Astrocyte of the cerebellum (primary cell): ENCODE data around the gene TRIM24.
"Not testable (repeated sequence)": the region's sequence is repeated elsewhere in the genome, so short reads cannot be mapped to it uniquely, and the experiment has no call there.

ENCODE experiments used
- DNase-seq: peaks from one replicate; pipeline ENCODE4 v3.0.0-alpha.2; 2011; ENCODE audit warnings: low read depth
- H3K4me3 ChIP-seq: 2 replicates; pipeline ENCODE4 v1.5.1; 2011; ENCODE audit warnings: mild to moderate bottlenecking, low read depth, low read length, moderate library complexity
- in situ Hi-C: cut with HindIII; loops from 2 replicates; pipeline ENCODE4 v1.10.0; 2017; ENCODE audit warnings: low sequenced_read_pairs
- TF ChIP-seq, protein P1 (sequence below): IDR thresholded peaks from 2 replicates; pipeline ENCODE4 v1.5.1; 2012; ENCODE audit warnings: low read length, low read depth, moderate library complexity, mild to moderate bottlenecking; ENCODE audit errors: missing control alignments

Gene TRIM24

DNA sequence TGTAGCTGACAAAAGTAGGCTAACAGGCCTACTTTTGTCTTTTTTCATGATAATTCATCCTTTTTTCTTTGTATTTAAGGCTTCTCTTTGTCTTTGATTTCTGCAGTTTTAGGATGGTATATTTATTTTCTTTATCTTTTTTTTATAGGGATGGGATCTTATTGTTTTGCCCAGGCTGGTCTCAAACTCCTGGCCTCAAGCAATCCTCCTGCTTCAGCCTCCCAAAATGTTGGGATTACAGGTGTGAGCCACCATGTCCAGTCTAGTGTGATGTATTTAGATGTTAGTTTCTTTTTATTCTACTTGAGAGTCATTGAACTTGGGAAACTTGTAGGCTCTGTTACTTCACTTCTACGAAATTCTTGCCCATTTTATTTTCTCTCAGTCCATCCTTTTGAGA is 35.4 kb downstream of the TRIM24 start:
- TF ChIP-seq, protein P1, sequence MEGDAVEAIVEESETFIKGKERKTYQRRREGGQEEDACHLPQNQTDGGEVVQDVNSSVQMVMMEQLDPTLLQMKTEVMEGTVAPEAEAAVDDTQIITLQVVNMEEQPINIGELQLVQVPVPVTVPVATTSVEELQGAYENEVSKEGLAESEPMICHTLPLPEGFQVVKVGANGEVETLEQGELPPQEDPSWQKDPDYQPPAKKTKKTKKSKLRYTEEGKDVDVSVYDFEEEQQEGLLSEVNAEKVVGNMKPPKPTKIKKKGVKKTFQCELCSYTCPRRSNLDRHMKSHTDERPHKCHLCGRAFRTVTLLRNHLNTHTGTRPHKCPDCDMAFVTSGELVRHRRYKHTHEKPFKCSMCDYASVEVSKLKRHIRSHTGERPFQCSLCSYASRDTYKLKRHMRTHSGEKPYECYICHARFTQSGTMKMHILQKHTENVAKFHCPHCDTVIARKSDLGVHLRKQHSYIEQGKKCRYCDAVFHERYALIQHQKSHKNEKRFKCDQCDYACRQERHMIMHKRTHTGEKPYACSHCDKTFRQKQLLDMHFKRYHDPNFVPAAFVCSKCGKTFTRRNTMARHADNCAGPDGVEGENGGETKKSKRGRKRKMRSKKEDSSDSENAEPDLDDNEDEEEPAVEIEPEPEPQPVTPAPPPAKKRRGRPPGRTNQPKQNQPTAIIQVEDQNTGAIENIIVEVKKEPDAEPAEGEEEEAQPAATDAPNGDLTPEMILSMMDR = no peak
- H3K4me3 ChIP-seq = no peak overlapping the region
- in situ Hi-C loops = no loop called here

DNA sequence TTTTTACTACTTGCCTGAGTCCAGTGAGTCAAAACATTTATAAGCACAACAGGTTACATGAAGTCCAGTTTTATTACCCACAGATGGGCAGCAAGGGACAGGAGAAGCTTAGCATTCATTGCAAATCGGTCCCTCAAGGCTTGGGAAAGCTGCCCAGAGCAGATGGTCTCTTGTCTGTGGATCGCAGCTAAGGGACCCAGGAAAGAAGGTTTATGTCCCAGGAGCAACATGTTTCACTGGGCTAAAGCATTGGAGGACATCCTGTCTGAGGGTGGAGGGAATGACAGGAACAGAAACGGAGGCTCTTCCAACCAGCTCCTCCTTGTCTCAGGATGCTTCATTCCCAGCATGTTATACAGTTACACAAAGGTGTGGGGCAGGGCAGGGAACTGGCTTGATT is 39.3 kb downstream of the TRIM24 start:
- DNase-seq = no peak
- in situ Hi-C loops = no loop called here
- TF ChIP-seq, protein P1 = no peak
- no peak overlapping the region for H3K4me3 ChIP-seq

More for the DNA sequence above, 35.4 kb downstream of the TRIM24 start:
- DNase-seq = no peak

DNA sequence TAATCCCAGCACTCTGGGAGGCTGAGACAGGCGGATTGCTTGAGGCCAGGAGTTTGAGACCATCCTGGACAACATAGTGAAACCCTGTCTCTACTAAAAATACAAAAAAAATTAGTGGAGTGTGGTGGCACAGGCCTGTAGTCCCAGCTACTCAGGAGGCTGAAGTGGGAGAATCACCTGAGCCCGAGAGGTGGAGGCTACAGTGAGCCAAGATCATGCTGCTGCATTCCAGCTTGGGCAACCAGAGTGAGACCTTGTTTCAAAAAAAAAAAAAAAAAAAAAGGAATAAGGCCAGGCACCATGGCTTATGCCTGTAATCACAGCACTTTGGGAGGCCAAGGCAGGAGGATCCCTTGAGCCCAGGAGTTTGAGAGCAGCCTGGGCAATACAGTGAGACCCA is 40.2 kb downstream of the TRIM24 start:
- DNase-seq, H3K4me3 ChIP-seq, in situ Hi-C loops: not testable (repeated sequence)

DNA sequence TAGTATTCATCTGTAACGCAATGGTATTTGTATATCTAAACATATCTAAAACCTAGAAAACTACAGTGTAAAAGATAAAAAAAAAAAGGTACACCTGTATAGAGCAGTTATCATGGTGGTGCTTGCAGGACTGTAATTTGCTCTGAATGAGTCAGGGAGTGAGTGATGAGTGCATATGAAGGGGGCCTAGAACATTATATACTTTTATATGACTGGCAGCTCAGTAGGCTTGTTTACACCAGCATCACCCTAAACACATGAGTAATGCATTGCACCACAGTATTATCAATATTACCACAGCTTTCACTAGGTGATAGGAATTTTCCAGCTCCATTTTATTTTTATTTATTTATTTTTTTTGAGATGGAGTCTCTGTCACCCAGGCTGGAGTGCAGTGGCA is 40.8 kb downstream of the TRIM24 start:
- H3K4me3 ChIP-seq = no peak overlapping the region
- in situ Hi-C loops = no loop called here
- TF ChIP-seq, protein P1 = no peak
- no peak for DNase-seq

DNA sequence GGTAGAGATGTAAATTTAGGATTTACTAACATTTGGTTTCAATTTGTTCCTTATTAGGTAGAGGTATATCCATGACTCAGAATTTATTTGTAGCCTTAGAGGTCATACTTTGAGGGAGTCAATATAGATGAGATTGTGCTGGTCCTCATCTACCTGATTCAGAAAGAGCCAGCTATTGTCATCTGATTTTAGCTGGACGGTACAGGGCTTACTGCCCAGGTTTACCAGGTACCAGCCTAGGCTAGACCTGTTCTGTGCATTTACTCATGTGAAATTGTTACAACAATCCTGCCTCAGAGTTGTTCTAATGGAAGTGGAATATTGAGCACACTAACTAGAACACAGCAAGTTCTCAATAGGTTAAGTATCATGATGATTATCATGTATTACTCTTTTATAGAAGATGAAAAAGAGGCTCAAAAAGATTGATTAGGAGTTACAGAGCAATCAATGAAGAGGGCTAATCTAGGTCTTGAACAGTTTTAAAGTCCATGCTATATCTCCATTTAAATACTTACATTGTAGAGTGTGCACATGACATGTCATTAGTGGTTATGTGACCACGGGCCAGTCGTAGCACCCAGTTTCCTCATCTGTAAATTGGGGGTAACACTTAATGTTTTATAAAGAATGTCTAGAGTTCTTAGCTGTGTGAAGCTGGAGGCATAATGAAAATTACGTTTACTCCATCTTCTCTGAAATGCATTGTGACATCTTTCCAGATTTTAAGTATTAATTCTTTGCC is 42.1 kb downstream of the TRIM24 start:
- TF ChIP-seq, protein P1 = no peak
- in situ Hi-C loops = no loop called here
- no peak overlapping the region for H3K4me3 ChIP-seq
- no peak for DNase-seq

DNA sequence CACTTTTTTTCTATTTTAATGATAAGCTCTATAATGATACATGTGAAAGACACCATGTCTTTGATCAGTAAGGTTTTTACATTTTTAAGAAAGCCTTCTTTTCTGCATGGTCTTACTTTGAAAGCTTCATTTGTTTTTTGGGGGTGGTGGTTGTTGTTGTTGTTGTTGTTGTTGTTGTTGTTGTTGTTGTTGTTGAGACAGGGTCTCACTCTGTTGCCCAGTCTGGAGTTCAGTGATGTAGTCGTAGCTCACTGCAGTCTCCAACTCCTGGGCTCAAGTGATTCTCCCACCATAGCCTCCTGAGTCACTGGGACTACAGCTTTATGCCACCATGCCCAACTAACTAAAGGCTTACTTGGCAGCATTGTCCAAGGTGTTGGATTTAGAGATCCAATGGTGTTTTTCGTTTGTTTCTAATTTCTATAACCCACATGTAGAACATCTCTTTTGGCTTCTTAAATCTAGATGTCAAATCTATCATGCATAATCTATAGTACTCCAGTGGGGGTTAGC is 45.4 kb downstream of the TRIM24 start:
- TF ChIP-seq, protein P1 = no peak
- no peak for DNase-seq
- in situ Hi-C loops = no loop called here
- no peak overlapping the region for H3K4me3 ChIP-seq

DNA sequence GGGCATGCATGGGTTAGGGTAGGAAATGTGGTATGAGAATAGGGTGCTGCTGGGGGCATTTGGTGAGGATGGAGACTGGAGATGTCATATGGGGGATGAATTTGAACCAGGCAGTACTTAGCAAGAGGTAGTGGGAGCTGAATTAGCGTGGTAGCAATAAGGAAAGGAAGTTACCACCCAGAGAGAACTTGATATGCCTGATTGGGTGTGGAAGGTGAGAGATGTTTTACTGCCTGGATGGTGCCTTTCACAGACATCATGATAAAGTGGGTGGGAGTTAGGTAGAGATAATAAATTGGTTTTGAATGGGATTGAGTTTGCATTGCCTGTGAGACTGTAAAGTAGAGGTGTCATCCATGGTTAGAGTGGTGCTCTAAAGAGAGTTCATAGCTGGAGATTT is 46.7 kb downstream of the TRIM24 start:
- DNase-seq = no peak
- TF ChIP-seq, protein P1 = no peak
- in situ Hi-C loops = no loop called here
- no peak overlapping the region for H3K4me3 ChIP-seq
